IMR-90 (cell line): ENCODE results near the gene GNRH2. TPM values are rescaled to one million over a fixed set of nuclear protein-coding genes. Genes with fewer than 3 reads are reported as not detected.

Source experiments
- ATAC-seq: fragments of 200-7000 bp; cut with Tn5 transposase; 2 replicates; pipeline ENCODE4 v1.9.1; 2020; ENCODE audit warnings: low read depth, mild to moderate bottlenecking, moderate library complexity
- BruUV-seq: library from RNA; stranded (reverse); fragments of 400-500 nt; replicated peaks from 2 replicates; lab custom pipeline; 2021; lab: Mats Ljungman, UMichigan
- CTCF ChIA-PET: fragments of 300-600 bp; formaldehyde crosslinking; extraction: SDS; loops from one replicate; lab custom pipeline; 2021; ENCODE audit warnings: antibody characterized with exemption; lab: Yijun Ruan, JAX
- POLR2A ChIA-PET: fragments of 300-600 bp; sonication (Branson Sonifier 250); formaldehyde crosslinking; loops from one replicate; lab custom pipeline; 2022; ENCODE audit warnings: antibody characterized with exemption; ENCODE audit not compliant: unreplicated experiment; lab: Charles Lee
- DNase-seq: peaks from one replicate; pipeline ENCODE4 v3.0.0; 2013
- H2AFZ ChIP-seq: replicated peaks from 2 replicates; pipeline ENCODE3; 2013; ENCODE audit warnings: low read length, mild to moderate bottlenecking; ENCODE audit not compliant: poor library complexity
- H2AK5ac ChIP-seq: 2 replicates; pipeline ENCODE4 v1.6.1; 2013; ENCODE audit warnings: low read depth, low read length, inconsistent platforms
- H2AK9ac ChIP-seq: replicated peaks from 2 replicates; pipeline ENCODE3; 2013; ENCODE audit warnings: mild to moderate bottlenecking, low read depth, low read length, moderate library complexity; ENCODE audit not compliant: poor library complexity
- H2BK120ac ChIP-seq: 2 replicates; pipeline ENCODE4 v1.6.1; 2013; ENCODE audit warnings: low read depth, low read length, inconsistent platforms
- H2BK15ac ChIP-seq: 3 replicates; pipeline ENCODE4 v1.6.1; 2013; ENCODE audit warnings: low read depth, low read length, inconsistent platforms
- H2BK20ac ChIP-seq: 2 replicates; pipeline ENCODE4 v1.6.1; 2013; ENCODE audit warnings: low read depth, mild to moderate bottlenecking, inconsistent platforms, low read length, moderate library complexity
- H2BK5ac ChIP-seq: 2 replicates; pipeline ENCODE4 v1.6.1; 2013; ENCODE audit warnings: mild to moderate bottlenecking, low read depth, low read length, inconsistent platforms; ENCODE audit not compliant: poor library complexity, severe bottlenecking
- H3K14ac ChIP-seq: replicated peaks from 2 replicates; pipeline ENCODE4 v1.6.1; 2013; ENCODE audit warnings: low read depth, low read length, inconsistent platforms
- H3K18ac ChIP-seq: 2 replicates; pipeline ENCODE4 v1.6.1; 2013; ENCODE audit warnings: low read depth, low read length, control low read depth
- H3K23ac ChIP-seq: 2 replicates; pipeline ENCODE4 v1.6.1; 2013; ENCODE audit warnings: low read depth, low read length, inconsistent platforms
- H3K27ac ChIP-seq: 2 replicates; pipeline ENCODE4 v1.5.1; 2013; ENCODE audit warnings: mild to moderate bottlenecking, control low read depth, low read length; ENCODE audit not compliant: insufficient read depth
- H3K27me3 ChIP-seq: 2 replicates; pipeline ENCODE4 v1.6.1; 2013; ENCODE audit warnings: low read length; ENCODE audit not compliant: control insufficient read depth, insufficient read depth
- H3K36me3 ChIP-seq: 2 replicates; pipeline ENCODE4 v1.6.1; 2013; ENCODE audit warnings: low read length, mixed read lengths; ENCODE audit not compliant: control insufficient read depth, insufficient read depth
- H3K4ac ChIP-seq: 2 replicates; pipeline ENCODE4 v1.6.1; 2013; ENCODE audit warnings: low read depth, low read length, inconsistent platforms
- H3K4me1 ChIP-seq: 2 replicates; pipeline ENCODE4 v1.6.1; 2013; ENCODE audit warnings: low read length, mixed read lengths; ENCODE audit not compliant: control insufficient read depth, insufficient read depth
- H3K4me2 ChIP-seq: 2 replicates; pipeline ENCODE4 v1.6.1; 2013; ENCODE audit warnings: low read depth, mild to moderate bottlenecking, control low read depth, low read length, moderate library complexity
- H3K4me3 ChIP-seq: 2 replicates; pipeline ENCODE4 v1.5.1; 2013; ENCODE audit warnings: low read depth, mild to moderate bottlenecking, control low read depth, low read length, moderate library complexity; ENCODE audit not compliant: insufficient read depth
- H3K56ac ChIP-seq: 2 replicates; pipeline ENCODE4 v1.6.1; 2013; ENCODE audit warnings: low read length, inconsistent platforms; ENCODE audit not compliant: insufficient read depth; ENCODE audit errors: extremely low read depth
- H3K79me1 ChIP-seq, 2 experiments: 2 replicates each; pipeline ENCODE4 v1.6.1; 2013; ENCODE audit warnings: low read length in 2 of 2, inconsistent platforms in 1 of 2, low read depth in 1 of 2
- H3K9ac ChIP-seq: 2 replicates; pipeline ENCODE4 v1.6.1; 2013; ENCODE audit warnings: low read depth, low read length, control low read depth
- H3K9me1 ChIP-seq: 2 replicates; pipeline ENCODE4 v1.6.1; 2013; ENCODE audit warnings: low read length, inconsistent platforms; ENCODE audit not compliant: insufficient read depth
- H3K9me3 ChIP-seq: 2 replicates; pipeline ENCODE4 v1.6.1; 2013; ENCODE audit warnings: low read length; ENCODE audit not compliant: control insufficient read depth, insufficient read depth
- H4K20me1 ChIP-seq: 2 replicates; pipeline ENCODE4 v1.6.1; 2013; ENCODE audit warnings: low read length, inconsistent platforms; ENCODE audit not compliant: insufficient read depth
- H4K5ac ChIP-seq: 2 replicates; pipeline ENCODE4 v1.6.1; 2013; ENCODE audit warnings: mild to moderate bottlenecking, low read depth, low read length, control low read depth
- H4K8ac ChIP-seq, 2 experiments: 2 replicates each; pipeline ENCODE4 v1.6.1; 2013; ENCODE audit warnings: low read depth in 2 of 2, low read length in 2 of 2, control low read depth in 1 of 2, inconsistent platforms in 1 of 2
- H4K91ac ChIP-seq: 2 replicates; pipeline ENCODE4 v1.6.1; 2013; ENCODE audit warnings: low read depth, low read length, inconsistent platforms; ENCODE audit not compliant: insufficient read depth
- FOS ChIP-seq: fragments of 150-350 bp; IDR thresholded peaks from 2 replicates; pipeline ENCODE4 v1.6.1; 2016; ENCODE audit warnings: low read depth, low read length
- MAFK ChIP-seq: IDR thresholded peaks from 2 replicates; pipeline ENCODE4 v1.6.1; 2012; ENCODE audit warnings: low read depth, low read length, improper control_type of control experiment
- MAZ ChIP-seq: IDR thresholded peaks from 2 replicates; pipeline ENCODE4 v1.6.1; 2012; ENCODE audit warnings: low read depth, mild to moderate bottlenecking, low read length, improper control_type of control experiment, moderate library complexity, borderline replicate concordance
- MXI1 ChIP-seq: IDR thresholded peaks from 2 replicates; pipeline ENCODE4 v1.6.1; 2012; ENCODE audit warnings: low read depth, mild to moderate bottlenecking, low read length, moderate library complexity, borderline replicate concordance
- POLR2A ChIP-seq: IDR thresholded peaks from 2 replicates; pipeline ENCODE4 v1.6.1; 2012; ENCODE audit warnings: mild to moderate bottlenecking, low read depth, low read length
- RCOR1 ChIP-seq: IDR thresholded peaks from 2 replicates; pipeline ENCODE4 v1.6.1; 2012; ENCODE audit warnings: mild to moderate bottlenecking, low read length, improper control_type of control experiment; ENCODE audit not compliant: insufficient replicate concordance
- RFX5 ChIP-seq: IDR thresholded peaks from 2 replicates; pipeline ENCODE4 v1.8.0; 2012; ENCODE audit warnings: low read depth, mild to moderate bottlenecking, low read length, moderate library complexity
- SMC3 ChIP-seq: fragments of 150-350 bp; IDR thresholded peaks from 2 replicates; pipeline ENCODE4 v1.6.1; 2016; ENCODE audit warnings: low read depth, mild to moderate bottlenecking, antibody characterized with exemption, low read length, moderate library complexity
- USF2 ChIP-seq: fragments of 150-350 bp; IDR thresholded peaks from 2 replicates; pipeline ENCODE4 v1.6.1; 2017; ENCODE audit warnings: mild to moderate bottlenecking, antibody characterized with exemption, low read length, low read depth
- WGBS, 2 experiments: methylation state at CpG; one replicate each; pipeline versions ENCODE4 v1.1.5 to v1.1.7; 2013; ENCODE audit warnings: missing lambda C conversion rate in 2 of 2; ENCODE audit not compliant: insufficient read length in 1 of 2; ENCODE audit errors: extremely low coverage in 2 of 2; 5-methylcytosine and 5-hydroxymethylcytosine counted together
- dilution Hi-C: fragments of 300-500 bp; cut with HindIII; formaldehyde crosslinking; loops from one replicate; pipeline ENCODE4 v1.14.3; 2018; ENCODE audit warnings: low sequenced_read_pairs; ENCODE audit not compliant: unreplicated experiment
- in situ Hi-C: fragments of 300-500 bp; cut with MboI; formaldehyde crosslinking; loops from 3 replicates; pipeline ENCODE4 v1.14.3; 2019; ENCODE audit warnings: low sequenced_read_pairs, inconsistent platforms, mixed read lengths
- intact Hi-C: fragments of 100-400 bp; cut with micrococcal nuclease; formaldehyde crosslinking; loops from 2 replicates; pipeline ENCODE4 v1.10.0; 2022
- polyA plus RNA-seq, 3 experiments: library from polyadenylated mRNA; depleted of rRNA; stranded (reverse); fragments of >200 nt; gene quantifications; 2 replicates each; pipeline ENCODE4 v1.2.3, GENCODE V29; 2012; ENCODE audit warnings: low replicate concordance in 1 of 3
- total RNA-seq: library from RNA; depleted of rRNA; stranded (reverse); fragments of >200 nt; gene quantifications from 2 replicates; pipeline ENCODE4 v1.2.3, GENCODE V29; 2012

Gene GNRH2
- total and polyA plus RNA-seq, 2 of the 4 experiments (the other 2 are of a cell fraction): 0.18 to 0.21 TPM

GRCh38 chr20:3021327-3021726 is 22.1 kb upstream of the GNRH2 start:
- no peak overlapping the region for H4K91ac ChIP-seq
- H3K27me3 ChIP-seq: no peaks in the 10 kb centered on the region
- intact Hi-C loops (no loop called here), dilution Hi-C loops (no loop called here), in situ Hi-C loops (no loop called here)
- no peak overlapping the region for H3K4me2 ChIP-seq
- no peak overlapping the region for H3K14ac ChIP-seq
- H2AK9ac ChIP-seq: no peak overlapping the region
- no peak overlapping the region for H2AFZ ChIP-seq
- H2BK5ac ChIP-seq: no peak overlapping the region
- WGBS, 2 experiments: 93% methylated on average over 3 of the region's 4 CpGs; no CpG with 5 or more reads in 1 of the 2 experiments
- peaks cover 32% of the 10 kb centered on the region for H3K36me3 ChIP-seq
- no peak overlapping the region for H2BK15ac ChIP-seq
- H2BK120ac ChIP-seq: no peak overlapping the region
- no peak overlapping the region for H3K9ac ChIP-seq
- no peaks in the 10 kb centered on the region for H4K20me1 ChIP-seq
- H3K18ac ChIP-seq: no peak overlapping the region
- no peaks in the 10 kb centered on the region for H3K9me3 ChIP-seq
- CTCF ChIA-PET: no interaction called here
- H3K4ac ChIP-seq: no peak overlapping the region
- no peak overlapping the region for H2BK20ac ChIP-seq
- no peak overlapping the region for H2AK5ac ChIP-seq
- no peak for TF ChIP-seq POLR2A
- TF ChIP-seq MAFK: peak; percentile 54
- no peak for TF ChIP-seq USF2
- no peak for TF ChIP-seq MAZ
- no peak for TF ChIP-seq SMC3
- no peak for TF ChIP-seq FOS
- TF ChIP-seq RFX5: no peak
- no peak for TF ChIP-seq MXI1
- no peak for TF ChIP-seq RCOR1
- ATAC-seq (no peak), DNase-seq (no peak)
- no peaks in the 10 kb centered on the region for H3K4me1 ChIP-seq
- no TSS peak for BruUV-seq
- H3K27ac ChIP-seq: no peak overlapping the region
- H3K56ac ChIP-seq: no peak overlapping the region
- H3K23ac ChIP-seq: no peak overlapping the region
- no peak overlapping the region for H3K4me3 ChIP-seq
- H4K5ac ChIP-seq: no peak overlapping the region
- no peak overlapping the region for H4K8ac ChIP-seq
- POLR2A ChIA-PET: no interaction called here
- H3K79me1 ChIP-seq: no peaks in the 10 kb centered on the region
- 0 out of 2 replicates have a peak, but pooled peaks cover 10% of the 10 kb centered on the region for H3K9me1 ChIP-seq
